ENCODE measurements around the gene SOBP. TPM values are rescaled to one million over a fixed set of nuclear protein-coding genes. Genes with fewer than 3 reads are reported as not detected.

Gene SOBP
- total and polyA plus RNA-seq, 2 donors (not counting 3 experiments of a cell fraction or from before 2014, with no cell fraction given): 0.35 to 6.6 TPM

DNA sequence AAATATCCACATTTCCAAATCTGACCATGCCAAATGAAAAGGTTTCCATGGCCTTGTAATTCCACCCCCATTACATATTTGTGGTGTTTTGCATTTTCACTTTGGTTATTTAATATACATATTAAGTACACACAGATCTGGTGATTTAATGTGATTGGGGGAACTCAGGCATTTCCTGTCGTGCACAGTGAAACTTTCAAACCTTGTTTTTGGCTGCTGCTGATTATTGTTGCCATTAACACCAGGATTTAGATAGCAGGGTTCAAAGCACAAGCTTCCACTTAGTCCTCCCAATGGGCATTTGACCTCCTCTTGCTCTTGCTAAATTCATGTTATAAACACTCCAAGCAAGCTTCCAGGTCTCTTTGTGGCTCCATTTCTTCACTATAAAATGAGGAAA is 166.5 kb downstream of the SOBP start:
- no peak overlapping the region for H3K4me3 ChIP-seq (replicated peaks in 1 of 3; ENCODE audit: insufficient read depth in 1 of 3, low read depth in 1 of 3, low read length in 3 of 3)
- H3K4me2 ChIP-seq (ENCODE audit: insufficient read depth, low read length): no peak overlapping the region
- no peak overlapping the region for H3K27ac ChIP-seq (ENCODE audit: insufficient read depth, low read depth, low read length)
- no peaks in the 10 kb centered on the region for H3K9me3 ChIP-seq (replicated peaks; ENCODE audit: control insufficient read depth, insufficient read depth, low read length)
- TF ChIP-seq MYC (IDR thresholded peaks at IDR 0.05; ENCODE audit: low read depth, low read length) (no peak), FOS (IDR thresholded peaks at IDR 0.05; ENCODE audit: borderline replicate concordance, insufficient read depth, low read length) (no peak)
- H3K9me1 ChIP-seq (replicated peaks; ENCODE audit: control insufficient read depth, extremely low read depth, insufficient read depth, low read length): no peaks in the 10 kb centered on the region
- no peak overlapping the region for H2AFZ ChIP-seq (ENCODE audit: low read depth, low read length)
- POLR2A ChIA-PET: no interaction called here
- H4K20me1 ChIP-seq (replicated peaks; ENCODE audit: control insufficient read depth, extremely low read depth, insufficient read depth, low read length): no peaks in the 10 kb centered on the region
- H3K79me2 ChIP-seq (ENCODE audit: control insufficient read depth, insufficient read depth, low read length): no peaks in the 10 kb centered on the region
- no peaks in the 10 kb centered on the region for H3K27me3 ChIP-seq (ENCODE audit: control insufficient read depth in 2 of 2, insufficient read depth in 2 of 2, low read length in 2 of 2)
- FAIRE-seq (peak; percentile 67), DNase-seq (ENCODE audit: low read depth, low spot score) (no peak)
- no TSS peak for BruUV-seq (replicated peaks)
- dilution Hi-C loops (cut with MboI; ENCODE audit: extremely low pct_ligation_motif_present, low sequenced_read_pairs) (no loop called here), intact Hi-C loops (cut with micrococcal nuclease) (loop anchor here (5.0 kb wide), 2 partner anchors 469 to 524 kb away; no protein-coding TSS in a partner anchor)
- H3K36me3 ChIP-seq (ENCODE audit: control insufficient read depth in 2 of 2, extremely low read depth in 1 of 2, insufficient read depth in 2 of 2, low read length in 2 of 2): no peaks in the 10 kb centered on the region
- no peak overlapping the region for H3K9ac ChIP-seq (replicated peaks; ENCODE audit: extremely low read depth, insufficient read depth, low read length)
- H3K4me1 ChIP-seq (ENCODE audit: control insufficient read depth, extremely low read depth, insufficient read depth, low read length): peaks cover 23% of the 10 kb centered on the region
- CTCF ChIA-PET: interaction anchor here (0.6 to 2.0 kb wide), 9 partner anchors 9 to 525 kb away, joined by 3 to 10 read pairs (median 4); partner anchors contain the start of gene PDSS2

DNA sequence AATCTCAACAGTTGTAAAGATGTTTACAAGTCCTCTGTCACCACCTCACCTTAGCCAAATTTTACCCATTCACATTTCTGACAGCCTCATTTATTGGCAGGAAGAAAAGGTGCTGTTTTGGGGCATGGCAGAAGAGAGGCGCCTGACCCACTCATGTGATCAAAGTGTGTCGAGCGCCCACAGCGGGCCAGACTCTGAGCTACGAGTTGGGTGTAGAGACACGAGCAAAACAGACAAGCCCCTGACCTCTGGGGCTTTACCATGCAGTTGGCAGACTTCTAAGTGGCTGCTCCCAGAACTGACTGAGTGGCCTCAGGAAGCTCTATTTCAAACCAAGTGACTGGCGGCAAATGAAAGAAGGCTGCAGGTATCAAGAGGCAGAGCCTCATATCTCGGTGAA is 167.0 kb downstream of the SOBP start:
- ChIA-PET CTCF (interaction anchor here (0.9 to 2.0 kb wide), 5 partner anchors 14 to 339 kb away, joined by 3 to 9 read pairs (median 5); no protein-coding TSS in a partner anchor), POLR2A (no interaction called here)
- intact Hi-C loops (cut with micrococcal nuclease): loop anchor here (5.0 kb wide), 2 partner anchors 470 to 525 kb away; no protein-coding TSS in a partner anchor
- Histone ChIP-seq H3K9me1 (replicated peaks; ENCODE audit: control insufficient read depth, extremely low read depth, insufficient read depth, low read length) (no peaks in the 10 kb centered on the region), H3K36me3 (ENCODE audit: control insufficient read depth in 2 of 2, extremely low read depth in 1 of 2, insufficient read depth in 2 of 2, low read length in 2 of 2) (no peaks in the 10 kb centered on the region), H3K4me2 (ENCODE audit: insufficient read depth, low read length) (no peak overlapping the region), H3K9me3 (replicated peaks; ENCODE audit: control insufficient read depth, insufficient read depth, low read length) (no peaks in the 10 kb centered on the region), H4K20me1 (replicated peaks; ENCODE audit: control insufficient read depth, extremely low read depth, insufficient read depth, low read length) (no peaks in the 10 kb centered on the region), H3K9ac (replicated peaks; ENCODE audit: extremely low read depth, insufficient read depth, low read length) (no peak overlapping the region), H3K27me3 (ENCODE audit: control insufficient read depth in 2 of 2, insufficient read depth in 2 of 2, low read length in 2 of 2) (no peaks in the 10 kb centered on the region), H2AFZ (ENCODE audit: low read depth, low read length) (no peak overlapping the region), H3K27ac (ENCODE audit: insufficient read depth, low read depth, low read length) (no peak overlapping the region), H3K4me1 (ENCODE audit: control insufficient read depth, extremely low read depth, insufficient read depth, low read length) (peaks cover 23% of the 10 kb centered on the region), H3K79me2 (ENCODE audit: control insufficient read depth, insufficient read depth, low read length) (no peaks in the 10 kb centered on the region), H3K4me3 (replicated peaks in 1 of 3; ENCODE audit: insufficient read depth in 1 of 3, low read depth in 1 of 3, low read length in 3 of 3) (no peak overlapping the region)
- dilution Hi-C loops (cut with MboI; ENCODE audit: extremely low pct_ligation_motif_present, low sequenced_read_pairs): no loop called here
- FAIRE-seq: no peak
- BruUV-seq (replicated peaks): no TSS peak
- TF ChIP-seq JUN (IDR thresholded peaks at IDR 0.05; ENCODE audit: borderline replicate concordance, insufficient read depth, insufficient read length, low read depth) (no peak), FOS (IDR thresholded peaks at IDR 0.05; ENCODE audit: borderline replicate concordance, insufficient read depth, low read length) (no peak), GATA2 (IDR thresholded peaks at IDR 0.05; ENCODE audit: insufficient read depth, insufficient read length, low read depth, low read length) (no peak), POLR2AphosphoS5 (IDR thresholded peaks at IDR 0.05; ENCODE audit: insufficient read depth, low read depth, low read length) (no peak), EZH2 (IDR thresholded peaks at IDR 0.05; ENCODE audit: borderline replicate concordance, low read depth, low read length, severe bottlenecking) (no peak), POLR2A (IDR thresholded peaks at IDR 0.05; ENCODE audit: low read depth, low read length) (no peak), MYC (IDR thresholded peaks at IDR 0.05; ENCODE audit: low read depth, low read length) (no peak)
- TF ChIP-seq, protein P1, sequence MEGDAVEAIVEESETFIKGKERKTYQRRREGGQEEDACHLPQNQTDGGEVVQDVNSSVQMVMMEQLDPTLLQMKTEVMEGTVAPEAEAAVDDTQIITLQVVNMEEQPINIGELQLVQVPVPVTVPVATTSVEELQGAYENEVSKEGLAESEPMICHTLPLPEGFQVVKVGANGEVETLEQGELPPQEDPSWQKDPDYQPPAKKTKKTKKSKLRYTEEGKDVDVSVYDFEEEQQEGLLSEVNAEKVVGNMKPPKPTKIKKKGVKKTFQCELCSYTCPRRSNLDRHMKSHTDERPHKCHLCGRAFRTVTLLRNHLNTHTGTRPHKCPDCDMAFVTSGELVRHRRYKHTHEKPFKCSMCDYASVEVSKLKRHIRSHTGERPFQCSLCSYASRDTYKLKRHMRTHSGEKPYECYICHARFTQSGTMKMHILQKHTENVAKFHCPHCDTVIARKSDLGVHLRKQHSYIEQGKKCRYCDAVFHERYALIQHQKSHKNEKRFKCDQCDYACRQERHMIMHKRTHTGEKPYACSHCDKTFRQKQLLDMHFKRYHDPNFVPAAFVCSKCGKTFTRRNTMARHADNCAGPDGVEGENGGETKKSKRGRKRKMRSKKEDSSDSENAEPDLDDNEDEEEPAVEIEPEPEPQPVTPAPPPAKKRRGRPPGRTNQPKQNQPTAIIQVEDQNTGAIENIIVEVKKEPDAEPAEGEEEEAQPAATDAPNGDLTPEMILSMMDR (IDR thresholded peaks at IDR 0.05; ENCODE audit: extremely low read depth in 1 of 2, insufficient read depth in 1 of 2, low read depth in 1 of 2, low read length in 2 of 2): no peak
- TF ChIP-seq, protein P2, sequence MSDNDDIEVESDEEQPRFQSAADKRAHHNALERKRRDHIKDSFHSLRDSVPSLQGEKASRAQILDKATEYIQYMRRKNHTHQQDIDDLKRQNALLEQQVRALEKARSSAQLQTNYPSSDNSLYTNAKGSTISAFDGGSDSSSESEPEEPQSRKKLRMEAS (IDR thresholded peaks at IDR 0.05; ENCODE audit: insufficient read depth, insufficient read length): no peak
- no peak for DNase-seq (ENCODE audit: low read depth, low spot score)
